OCI-LY1 (cell line): ENCODE measurements around the gene SPACDR.

ENCODE experiments used
- H2AFZ ChIP-seq: fragments of 200-600 bp; sonication (generic), shearing (Covaris generic); 2 replicates; pipeline ENCODE4 v1.6.0; 2014; ENCODE audit warnings: antibody characterized with exemption, mild to moderate bottlenecking, low read length
- H3F3A ChIP-seq: fragments of 200-600 bp; sonication (generic), shearing (Covaris generic); 2 replicates; pipeline ENCODE4 v1.6.0; 2014; ENCODE audit warnings: mild to moderate bottlenecking, antibody characterized with exemption, low read length, moderate library complexity; ENCODE audit not compliant: insufficient read depth
- H3K27ac ChIP-seq: fragments of 200-600 bp; sonication (generic); 2 replicates; pipeline ENCODE4 v1.5.1; 2014; ENCODE audit warnings: low read length, mixed run types, mild to moderate bottlenecking, low read depth; ENCODE audit not compliant: poor library complexity, severe bottlenecking
- H3K27me3 ChIP-seq: fragments of 200-600 bp; sonication (generic); 2 replicates; pipeline ENCODE4 v1.6.0; 2014; ENCODE audit warnings: antibody characterized with exemption, mild to moderate bottlenecking, low read length, moderate library complexity; ENCODE audit not compliant: insufficient read depth
- H3K36me3 ChIP-seq: fragments of 200-600 bp; sonication (generic); 2 replicates; pipeline ENCODE4 v1.6.1; 2014; ENCODE audit warnings: mild to moderate bottlenecking, antibody characterized with exemption, low read length, moderate library complexity, mixed read lengths; ENCODE audit not compliant: insufficient read depth
- H3K4me1 ChIP-seq: fragments of 200-600 bp; sonication (generic); 2 replicates; pipeline ENCODE4 v1.5.1; 2014; ENCODE audit warnings: mild to moderate bottlenecking, low read length, moderate library complexity; ENCODE audit not compliant: insufficient read depth, severe bottlenecking
- H3K4me2 ChIP-seq: fragments of 200-600 bp; sonication (generic), shearing (Covaris generic); 2 replicates; pipeline ENCODE4 v1.6.1; 2014; ENCODE audit warnings: low read length
- H3K4me3 ChIP-seq: fragments of 200-600 bp; sonication (generic); 2 replicates; pipeline ENCODE4 v1.5.1; 2014; ENCODE audit warnings: low read length, low read depth, mild to moderate bottlenecking, mixed read lengths; ENCODE audit not compliant: poor library complexity, severe bottlenecking
- H3K79me2 ChIP-seq: fragments of 200-600 bp; shearing (Covaris generic); 2 replicates; pipeline ENCODE4 v1.6.1; 2016; ENCODE audit warnings: mixed run types, low read length, mixed read lengths; ENCODE audit not compliant: insufficient read depth
- H3K9ac ChIP-seq: fragments of 200-600 bp; sonication (generic), shearing (Covaris generic); 2 replicates; pipeline ENCODE4 v1.6.1; 2014; ENCODE audit warnings: mild to moderate bottlenecking, low read length, mixed read lengths
- H3K9me2 ChIP-seq: fragments of 200-600 bp; sonication (generic), shearing (Covaris generic); 2 replicates; pipeline ENCODE4 v1.6.1; 2014; ENCODE audit warnings: low read depth, mild to moderate bottlenecking, low read length, mixed read lengths
- H3K9me3 ChIP-seq: fragments of 200-600 bp; shearing (Covaris generic); 2 replicates; pipeline ENCODE4 v1.6.1; 2014; ENCODE audit warnings: low read length, mixed read lengths
- H4K20me1 ChIP-seq: fragments of 200-600 bp; sonication (generic), shearing (Covaris generic); 2 replicates; pipeline ENCODE4 v1.6.0; 2016; ENCODE audit warnings: mild to moderate bottlenecking, low read length; ENCODE audit not compliant: insufficient read depth
- CTCF ChIP-seq: fragments of 200-600 bp; sonication (generic), shearing (Covaris generic); IDR thresholded peaks from 2 replicates; pipeline ENCODE4 v1.5.1; 2017; ENCODE audit warnings: mild to moderate bottlenecking, antibody characterized with exemption, low read length, moderate library complexity, mixed read lengths
- EZH2 ChIP-seq: fragments of 200-600 bp; sonication (generic), shearing (Covaris generic); IDR thresholded peaks from 2 replicates; pipeline ENCODE4 v1.8.0; 2017; ENCODE audit warnings: borderline replicate concordance, mixed run types, mild to moderate bottlenecking, antibody characterized with exemption, low read length, moderate library complexity, mixed read lengths

The SPACDR gene

DNA sequence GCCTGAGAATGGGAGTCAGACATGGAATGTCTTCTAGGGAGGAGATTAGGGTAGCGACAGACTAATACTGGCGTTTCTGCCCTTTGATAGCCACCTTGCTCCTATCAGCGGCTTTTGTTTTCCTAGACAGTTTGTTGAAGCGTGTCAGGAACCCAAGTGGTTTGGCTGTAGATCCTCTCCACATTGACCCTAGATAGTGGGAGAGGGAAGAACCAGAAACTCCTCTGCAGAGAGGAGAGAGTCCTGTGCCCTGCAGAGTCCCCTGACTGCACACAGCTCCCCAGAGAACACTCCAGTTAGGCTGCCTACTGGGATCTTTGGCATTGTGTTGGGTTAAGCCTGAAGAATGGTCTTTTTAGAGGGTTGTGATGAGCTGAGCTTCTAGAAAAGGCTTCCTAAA is 32.0 kb downstream of the SPACDR start:
- Histone ChIP-seq H3K4me2 (peak overlapping the region; percentile 77; the same call in 1 of the 2 replicates), H3K79me2 (peaks cover 6% of the 10 kb centered on the region; the same call in 1 of the 2 replicates)

GRCh38 chr7:100431286-100431735 is 32.7 kb downstream of the SPACDR start:
- peaks cover 54% of the 10 kb centered on the region for H3K4me1 ChIP-seq
- H3K27me3 ChIP-seq: no peaks in the 10 kb centered on the region
- H4K20me1 ChIP-seq: no peaks in the 10 kb centered on the region
- H3K9me3 ChIP-seq: no peaks in the 10 kb centered on the region
- peak overlapping the region; percentile 77 for H3K4me2 ChIP-seq
- H3K36me3 ChIP-seq: peaks cover 52% of the 10 kb centered on the region
- H3K27ac ChIP-seq: peak overlapping the region; percentile 92
- peaks cover 6% of the 10 kb centered on the region; the same call in 1 of the 2 replicates for H3K79me2 ChIP-seq
- H3K4me3 ChIP-seq: peak overlapping the region; percentile 77
- H3K9ac ChIP-seq: peak overlapping the region; percentile 95; the same call in 1 of the 2 replicates
- 0 out of 2 replicates have a peak, but pooled peaks cover 9% of the 10 kb centered on the region for H3F3A ChIP-seq
- no peak for TF ChIP-seq CTCF
- no peak for TF ChIP-seq EZH2
- no peaks in the 10 kb centered on the region for H3K9me2 ChIP-seq
- no peak overlapping the region for H2AFZ ChIP-seq

More for the DNA sequence above, 32.0 kb downstream of the SPACDR start:
- Histone ChIP-seq H3K36me3 (peaks cover 52% of the 10 kb centered on the region), H3K4me1 (peaks cover 59% of the 10 kb centered on the region), H3K9ac (peak overlapping the region; percentile 95; the same call in 1 of the 2 replicates), H3K27me3 (no peaks in the 10 kb centered on the region), H4K20me1 (no peaks in the 10 kb centered on the region), H3K4me3 (no peak overlapping the region), H2AFZ (no peak overlapping the region), H3K9me2 (no peaks in the 10 kb centered on the region), H3K9me3 (no peaks in the 10 kb centered on the region), H3K27ac (peak overlapping the region; percentile 92), H3F3A (0 out of 2 replicates have a peak, but pooled peaks cover 9% of the 10 kb centered on the region)
- no peak for TF ChIP-seq EZH2
- no peak for TF ChIP-seq CTCF

- H4K20me1 ChIP-seq: no peaks in the 10 kb centered on the region
- no peaks in the 10 kb centered on the region for H3K9me2 ChIP-seq
- H3K36me3 ChIP-seq: peaks cover 50% of the 10 kb centered on the region
- peak overlapping the region; percentile 77 for H3K4me2 ChIP-seq
- H3K4me1 ChIP-seq: peaks cover 54% of the 10 kb centered on the region
- 0 out of 2 replicates have a peak, but pooled peaks cover 9% of the 10 kb centered on the region for H3F3A ChIP-seq
- H3K27ac ChIP-seq: peak overlapping the region; percentile 92
- peak overlapping the region; percentile 95 for H3K9ac ChIP-seq
- TF ChIP-seq CTCF (no peak), EZH2 (no peak)
- peaks cover 6% of the 10 kb centered on the region; the same call in 1 of the 2 replicates for H3K79me2 ChIP-seq
- no peaks in the 10 kb centered on the region for H3K27me3 ChIP-seq
- H2AFZ ChIP-seq: no peak overlapping the region
- H3K4me3 ChIP-seq: peak overlapping the region; percentile 77
- H3K9me3 ChIP-seq: no peaks in the 10 kb centered on the region
Observed at GRCh38 chr7:100430493-100431285, 33.4 kb downstream of the SPACDR start.
